ENCODE results near the gene SLC5A4.
"Not testable (repeated sequence)": the region's sequence is repeated elsewhere in the genome, so short reads cannot be mapped to it uniquely, and the experiment has no call there.

The SLC5A4 gene

DNA sequence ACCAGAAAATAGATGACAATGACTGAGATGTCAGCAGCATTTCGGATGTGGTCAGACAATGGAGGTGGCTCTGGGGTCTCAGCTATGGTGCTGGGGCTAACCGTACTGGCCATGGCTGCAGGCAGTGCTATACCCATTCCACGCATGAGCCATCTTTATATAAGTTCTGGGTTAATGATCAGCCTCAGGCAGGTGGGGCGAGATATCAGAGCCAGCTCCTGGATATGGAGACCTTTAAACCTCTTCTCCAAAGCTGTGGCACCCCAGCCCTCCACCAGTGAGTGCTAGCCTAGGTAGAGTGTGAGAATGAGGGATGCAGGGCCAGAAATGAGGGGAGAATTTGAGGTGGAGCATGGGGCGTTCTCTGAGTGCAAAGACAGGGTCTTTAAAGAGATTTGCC lies at the start of gene SLC5A4:
SLC5A4 (minus strand) TSS at position 131 of the 400 bp plus-strand sequence; CDS start at position 113, 18 bp downstream.
- DNase-seq (ENCODE audit: low spot score), result no peak

DNA sequence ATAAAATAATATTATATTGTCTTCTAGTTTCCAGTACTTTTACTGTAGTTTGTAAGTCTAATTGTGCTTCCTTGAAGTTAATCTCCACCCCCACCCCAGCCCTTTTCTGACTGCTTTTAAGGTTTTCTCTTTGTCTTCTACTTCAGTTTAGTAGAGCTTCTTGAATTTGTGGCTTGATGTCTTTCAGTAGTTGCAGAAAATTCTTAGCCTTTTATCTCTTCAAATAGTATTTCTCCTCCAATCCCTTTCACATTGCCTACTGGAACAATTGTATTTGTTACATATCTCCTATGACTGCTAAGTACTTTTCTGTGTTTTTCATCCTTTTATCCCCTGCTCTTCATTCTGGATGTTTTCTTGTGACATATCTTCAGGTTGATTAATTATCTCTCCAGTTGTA lies 38.8 kb upstream of the SLC5A4 start:
- not testable (repeated sequence) for DNase-seq (ENCODE audit: low spot score)

DNA sequence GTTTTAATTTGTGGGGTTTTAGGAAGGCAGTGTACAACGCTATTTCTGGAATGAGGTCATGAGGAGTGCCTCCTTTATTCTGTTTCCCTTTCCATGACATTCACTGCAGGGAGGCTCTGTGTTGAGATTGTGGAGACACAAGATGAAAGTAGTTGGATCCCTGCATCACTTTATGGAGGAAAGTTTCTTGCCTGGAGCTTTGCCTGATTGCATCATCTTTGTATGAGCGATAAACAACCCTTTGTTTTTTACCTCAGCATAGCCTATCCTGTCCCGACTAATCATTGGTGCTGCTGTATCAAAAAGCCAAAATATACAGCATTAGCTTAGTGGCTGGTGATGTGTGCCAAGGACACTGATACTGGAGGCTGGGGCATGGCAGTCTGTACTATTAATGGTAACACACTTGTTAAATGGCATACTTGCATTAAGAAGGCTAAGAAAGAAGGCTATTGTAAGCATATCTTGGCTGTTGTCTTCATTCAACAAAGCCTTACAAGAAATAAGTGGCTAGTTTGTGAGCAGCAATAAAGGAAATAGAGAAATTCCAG lies 31.2 kb upstream of the SLC5A4 start:
- no peak for DNase-seq (ENCODE audit: low spot score)

DNA sequence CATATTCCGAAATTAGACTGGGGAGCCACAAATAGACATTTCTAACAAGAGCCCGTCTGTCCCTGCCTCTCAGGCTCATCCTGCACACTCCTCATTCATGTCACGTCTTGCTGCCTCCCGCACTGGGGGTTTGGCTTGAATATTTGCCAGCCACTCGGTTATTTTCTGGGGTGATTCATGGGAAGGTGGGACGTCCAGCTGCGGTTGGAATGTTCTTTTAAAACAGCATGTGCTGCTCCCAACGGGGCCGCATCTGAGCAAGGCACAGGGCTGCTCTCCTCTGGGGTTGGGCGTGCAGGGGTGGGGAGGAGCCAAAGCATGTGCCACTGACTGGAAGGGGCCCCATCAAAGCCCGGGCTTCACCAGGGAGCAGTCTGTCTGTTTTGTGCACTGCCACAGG lies 25.9 kb upstream of the SLC5A4 start:
- peak; percentile 27 for DNase-seq (ENCODE audit: low spot score)

DNA sequence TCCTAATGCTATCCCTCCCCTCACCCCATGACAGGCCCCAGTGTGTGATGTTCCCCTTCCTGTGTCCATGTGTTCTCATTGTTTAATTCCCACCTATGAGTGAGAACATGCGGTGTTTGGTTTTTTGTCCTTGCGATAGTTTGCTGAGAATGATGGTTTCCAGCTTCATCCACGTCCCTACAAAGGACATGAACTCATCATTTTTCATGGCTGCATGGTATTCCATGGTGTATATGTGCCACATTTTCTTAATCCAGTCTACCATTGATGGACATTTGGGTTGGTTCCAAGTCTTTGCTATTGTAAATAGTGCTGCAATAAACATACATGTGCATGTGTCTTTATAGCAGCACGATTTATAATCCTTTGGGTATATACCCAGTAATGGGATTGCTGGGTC lies 20.2 kb upstream of the SLC5A4 start:
- DNase-seq (ENCODE audit: low spot score), result not testable (repeated sequence)

DNA sequence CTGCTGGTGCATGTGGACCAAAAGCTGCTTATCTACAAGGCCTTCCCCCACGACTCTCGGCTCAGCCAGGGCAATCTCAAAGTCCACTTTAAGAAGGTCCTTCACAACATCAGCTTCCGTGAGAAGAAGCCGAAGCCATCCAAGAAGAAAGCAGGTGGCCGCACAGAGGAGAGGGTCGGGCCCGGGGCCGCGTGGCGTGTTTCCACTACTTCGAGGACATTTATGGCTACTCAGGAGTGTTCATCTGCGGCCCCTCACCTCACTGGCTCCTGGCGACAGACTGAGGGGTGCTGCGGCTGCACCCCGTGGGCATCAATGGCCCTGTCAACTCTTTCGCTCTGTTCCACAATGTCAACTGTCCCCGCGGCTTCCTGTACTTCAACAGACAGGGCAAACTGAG lies 16.2 kb upstream of the SLC5A4 start:
- no peak for DNase-seq (ENCODE audit: low spot score)

DNA sequence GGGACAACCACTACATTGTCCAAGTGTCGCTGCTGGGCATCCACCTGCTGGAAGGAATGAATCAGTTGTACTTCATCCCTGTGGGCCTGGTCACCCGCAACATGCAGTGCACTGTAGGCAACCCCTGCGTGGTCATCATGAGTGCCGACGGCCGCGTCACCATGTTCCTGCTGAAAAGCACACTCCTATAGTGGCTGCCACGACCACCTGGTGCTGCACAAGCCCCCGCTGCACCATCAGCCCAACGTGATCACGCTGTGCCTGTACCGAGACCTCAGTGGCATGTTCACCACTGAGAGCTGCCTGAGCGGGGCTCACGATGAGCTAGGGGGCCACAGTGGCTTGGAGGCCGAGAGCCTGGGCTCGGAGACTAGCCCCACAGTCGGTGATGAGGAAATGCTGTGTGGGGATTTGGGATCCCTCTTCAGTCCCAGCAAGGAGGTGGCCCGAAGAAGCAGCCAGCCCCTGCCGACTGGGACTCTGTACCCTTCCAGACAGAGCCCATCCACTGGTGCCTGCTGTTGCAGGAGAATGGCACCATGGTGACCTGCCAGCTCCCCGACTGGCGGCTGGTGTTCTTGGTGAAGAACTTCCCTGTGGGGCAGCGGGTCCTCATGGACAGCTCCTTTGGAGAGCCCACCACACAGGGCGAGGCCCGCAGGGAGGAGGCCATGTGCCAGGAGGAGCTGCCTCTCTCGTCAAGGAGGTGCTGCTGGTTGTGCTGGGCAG lies 15.7 kb upstream of the SLC5A4 start:
- no peak for DNase-seq (ENCODE audit: low spot score)

DNA sequence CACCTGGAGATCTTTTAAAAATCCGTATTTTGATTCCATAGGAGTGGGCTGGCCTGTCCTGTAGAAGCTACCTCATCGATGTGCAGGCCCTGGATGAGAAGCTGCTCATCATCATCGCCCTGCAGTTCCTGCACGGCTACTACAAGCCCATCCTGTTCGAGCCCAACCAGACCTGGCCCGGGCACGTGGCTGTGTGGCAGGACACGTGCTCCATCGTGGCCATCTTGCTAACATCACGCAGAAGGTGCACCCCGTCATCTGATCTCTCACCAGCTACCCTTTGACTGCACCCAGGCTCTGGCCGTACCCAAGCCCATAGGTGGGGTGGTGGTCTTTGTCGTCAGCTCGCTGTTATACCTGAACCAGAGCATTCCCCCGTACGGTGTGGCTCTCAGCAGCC lies 14.2 kb upstream of the SLC5A4 start:
- no peak for DNase-seq (ENCODE audit: low spot score)

DNA sequence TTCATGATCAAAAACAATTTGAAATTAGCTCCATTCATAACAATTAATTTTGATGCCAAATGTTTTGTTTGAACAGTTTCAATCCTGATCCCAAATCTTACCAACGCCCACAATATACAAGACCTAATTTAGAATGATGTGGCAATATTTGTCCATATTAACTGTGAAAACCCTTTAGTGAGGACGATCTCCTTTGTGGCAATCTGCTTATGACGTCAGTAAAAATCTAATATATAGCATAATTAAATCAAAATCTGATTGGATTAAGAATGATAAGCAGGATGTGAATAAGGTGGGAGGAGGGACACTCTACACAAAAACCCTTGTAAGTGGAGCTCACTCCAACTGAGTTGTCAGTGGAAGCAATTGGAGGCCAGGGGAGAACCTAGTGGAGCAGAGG lies 11.9 kb upstream of the SLC5A4 start:
- DNase-seq (ENCODE audit: low spot score), result no peak

DNA sequence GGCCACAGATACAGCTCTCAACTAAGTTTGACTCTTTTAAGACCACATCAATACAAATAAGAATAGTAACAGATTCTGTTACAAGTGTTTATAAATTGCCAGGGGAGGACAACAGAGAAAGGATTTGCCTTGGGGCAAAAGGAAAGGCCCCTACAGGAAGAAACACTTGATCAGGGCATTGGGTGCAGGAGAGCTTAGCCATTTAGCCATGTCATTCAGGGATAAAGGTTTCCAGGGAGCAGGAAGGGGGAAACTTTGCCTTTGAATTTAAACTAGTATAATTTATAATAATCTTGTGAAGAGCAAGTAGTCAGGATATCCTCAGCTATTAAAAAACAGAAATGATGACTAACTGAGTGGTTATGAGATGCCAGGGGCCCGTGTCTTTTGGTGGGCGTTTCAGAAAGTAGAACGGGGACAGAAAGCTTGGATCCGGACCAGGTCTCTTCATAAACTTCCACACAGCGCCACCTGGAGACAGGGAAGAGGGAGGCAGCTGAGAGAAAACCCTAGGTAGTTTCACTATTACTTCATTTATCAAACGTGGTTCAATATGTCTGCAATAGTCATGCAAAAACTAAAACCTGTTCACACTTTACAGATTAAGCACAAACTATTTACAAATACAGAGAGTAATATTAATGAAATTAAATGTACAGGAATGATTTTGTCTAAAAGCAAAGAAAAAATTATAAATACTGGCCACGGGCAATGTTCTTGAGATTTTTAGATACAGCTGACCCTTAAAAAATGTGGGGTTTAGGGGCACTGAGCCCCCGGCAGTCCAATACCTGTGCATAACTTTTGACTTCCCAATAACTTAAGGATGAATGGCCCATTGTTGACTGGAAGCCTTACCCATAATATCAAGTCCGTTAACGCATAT lies 11.0 kb upstream of the SLC5A4 start:
- DNase-seq (ENCODE audit: low spot score), result peak; percentile 71

DNA sequence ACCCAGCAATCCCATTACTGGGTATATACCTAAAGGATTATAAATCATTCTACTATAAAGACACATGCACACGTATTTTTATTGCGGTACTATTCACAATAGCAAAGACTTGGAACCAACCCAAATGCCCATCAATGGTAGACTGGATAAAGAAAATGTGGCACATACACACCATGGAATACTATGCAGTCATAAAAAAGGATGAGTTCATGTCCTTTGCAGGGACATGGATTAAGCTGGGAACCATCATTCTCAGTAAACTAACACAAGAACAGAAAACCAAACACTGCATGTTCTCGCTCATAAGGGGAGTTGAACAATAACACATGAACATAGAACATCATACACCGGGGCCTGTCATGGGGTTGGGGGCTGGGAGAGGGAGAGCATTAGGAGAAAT lies 8.5 kb upstream of the SLC5A4 start:
- DNase-seq (ENCODE audit: low spot score), result not testable (repeated sequence)

DNA sequence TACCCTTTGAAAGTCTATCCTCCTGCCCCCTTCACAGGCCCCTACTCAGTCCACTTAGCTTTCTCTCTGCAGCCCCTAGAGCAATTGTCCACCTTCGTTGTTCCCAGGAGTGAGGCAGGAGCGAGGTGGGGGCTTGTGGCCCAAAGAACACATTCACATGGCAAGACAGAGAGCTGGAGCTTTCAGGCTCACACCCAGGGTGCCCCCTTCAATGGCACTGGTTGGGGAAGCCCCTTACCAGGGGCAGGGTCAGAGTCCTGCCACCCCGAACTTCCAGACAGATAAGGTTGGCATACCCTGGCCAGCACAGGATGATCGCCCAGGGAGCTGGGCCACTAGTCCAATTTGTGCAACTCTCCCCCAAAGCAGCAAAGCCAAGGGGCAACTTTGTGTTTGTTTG lies 6.2 kb upstream of the SLC5A4 start:
- no peak for DNase-seq (ENCODE audit: low spot score)

DNA sequence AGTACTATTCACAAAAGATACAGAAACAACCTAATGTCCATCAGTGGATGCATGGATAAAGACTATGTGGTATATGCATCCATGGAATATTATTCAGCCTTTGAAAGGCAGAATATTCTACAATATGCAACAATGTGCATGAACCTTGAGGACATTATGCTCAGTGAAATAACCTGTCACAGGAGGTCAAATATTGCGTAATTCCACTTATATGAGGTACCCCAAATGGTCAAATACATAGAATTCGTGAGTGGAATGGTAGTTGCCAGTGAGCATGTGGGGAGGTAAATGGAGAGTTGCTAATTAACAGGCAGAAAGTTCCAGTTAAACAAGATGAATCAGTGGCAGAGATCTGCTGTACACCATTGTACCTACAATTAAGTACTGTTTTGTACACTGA lies 3.6 kb upstream of the SLC5A4 start:
- no peak for DNase-seq (ENCODE audit: low spot score)

DNA sequence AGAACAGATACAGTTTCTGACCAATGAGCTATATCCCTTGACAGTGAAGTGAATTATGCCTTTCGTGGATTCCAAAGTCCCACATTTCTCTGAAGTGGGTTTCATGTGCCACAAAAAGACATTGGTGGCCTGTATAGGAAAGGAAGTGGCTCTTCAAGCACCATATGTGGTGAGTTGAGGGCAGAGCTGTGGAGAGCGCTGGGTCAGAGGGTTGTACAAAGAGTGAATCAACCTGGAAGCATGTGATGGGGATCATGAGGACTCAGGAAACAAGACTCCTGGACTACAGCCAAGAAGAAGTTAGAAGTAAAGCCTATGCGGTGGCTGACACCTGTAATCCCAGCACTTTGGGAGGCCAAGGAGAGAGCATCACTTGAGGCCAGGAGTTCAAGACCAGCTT lies 579 bp upstream of the SLC5A4 start:
- no peak for DNase-seq (ENCODE audit: low spot score)

DNA sequence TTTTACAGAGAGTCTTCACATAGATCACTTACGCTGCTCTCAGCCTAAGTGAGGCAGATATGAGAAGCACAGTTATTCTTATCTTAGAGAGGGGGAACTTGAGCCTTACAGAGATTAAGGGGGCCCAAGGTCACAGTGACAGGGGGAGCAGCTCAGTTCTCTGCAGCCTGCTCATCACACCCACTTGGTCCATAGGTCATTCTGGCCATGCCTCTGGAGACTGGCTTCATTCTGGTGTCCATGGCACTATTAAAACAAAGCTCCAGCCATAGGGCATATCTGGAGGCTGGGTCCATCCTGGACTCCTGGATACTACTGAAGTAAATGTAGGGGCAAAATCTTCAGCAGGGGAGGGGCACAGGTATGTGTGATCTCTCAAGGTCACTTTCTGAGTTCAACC lies 5.9 kb downstream of the SLC5A4 start:
- no peak for DNase-seq (ENCODE audit: low spot score)

DNA sequence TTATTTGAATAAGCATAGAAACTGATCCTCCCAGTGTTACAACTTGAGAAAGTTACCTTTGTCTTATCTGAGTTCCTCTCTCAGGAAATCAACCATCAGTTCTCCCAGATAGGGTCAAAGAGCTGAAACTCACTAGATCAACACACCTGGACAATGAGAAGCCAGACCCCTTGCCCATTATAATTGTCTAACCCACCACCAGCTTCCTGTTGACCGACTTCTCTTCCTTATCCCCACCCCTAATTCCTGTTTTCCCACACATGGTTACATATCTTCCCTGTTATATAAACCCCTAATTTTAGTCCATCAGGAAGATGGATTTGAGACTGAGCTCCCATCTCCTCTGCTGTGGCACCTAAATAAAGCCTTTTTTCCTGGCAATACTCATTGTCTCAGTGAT lies 6.9 kb downstream of the SLC5A4 start:
- no peak for DNase-seq (ENCODE audit: low spot score)

DNA sequence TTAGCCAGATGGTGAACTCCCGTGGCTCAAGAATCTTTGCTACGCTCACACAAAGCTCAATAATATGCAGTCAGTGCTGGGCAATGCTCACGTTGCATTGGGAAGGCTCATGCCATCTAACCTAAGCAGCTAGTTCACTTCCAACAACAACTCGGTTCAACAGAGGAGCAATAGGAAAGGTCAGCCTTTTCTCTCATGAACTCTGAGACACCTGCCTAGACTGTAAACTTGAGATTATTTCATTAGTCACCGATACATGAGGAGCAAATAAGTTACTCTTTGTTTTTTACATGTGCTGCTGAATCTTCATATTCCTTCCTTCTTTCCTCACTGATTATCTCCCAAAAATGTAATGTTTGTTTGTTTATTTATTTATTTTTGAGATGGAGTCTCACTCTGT lies 9.0 kb downstream of the SLC5A4 start:
- DNase-seq (ENCODE audit: low spot score), result no peak

DNA sequence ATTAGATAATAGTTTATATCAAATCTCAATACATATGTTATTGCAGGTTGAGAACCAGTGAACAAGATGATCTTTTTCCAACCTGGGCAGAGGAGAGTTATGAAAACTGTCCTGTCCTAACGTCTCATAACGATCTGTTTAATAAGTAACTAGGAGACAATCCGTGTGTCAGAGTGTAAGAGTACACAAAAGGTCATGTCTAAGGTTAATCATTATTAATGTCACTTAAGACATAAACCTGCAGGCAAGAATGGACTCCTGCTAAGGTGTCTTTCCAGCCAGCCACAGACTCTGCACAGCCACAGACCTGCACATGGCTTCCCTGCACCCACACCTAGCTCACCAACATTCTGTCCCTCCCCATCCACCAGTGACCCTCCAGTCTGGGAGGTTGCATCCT lies 10.1 kb downstream of the SLC5A4 start:
- DNase-seq (ENCODE audit: low spot score), result no peak

DNA sequence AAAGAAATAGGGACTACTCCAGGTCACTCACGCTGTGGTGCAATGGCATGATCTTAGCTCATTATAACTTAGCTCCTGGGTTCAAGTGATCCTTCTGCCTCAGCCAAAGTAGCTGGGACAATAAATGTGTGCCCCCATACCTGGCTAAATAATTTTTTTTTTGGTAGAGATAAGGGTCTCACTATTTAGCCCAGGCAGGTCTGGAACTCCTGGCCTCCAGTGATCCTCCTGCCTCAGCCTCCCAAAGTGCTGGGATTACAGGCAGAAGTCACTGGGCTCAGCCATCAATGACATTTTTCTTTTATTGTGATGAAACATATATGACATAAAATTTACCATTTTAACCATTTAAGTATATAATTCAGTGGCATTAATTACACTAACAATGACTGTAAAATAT lies 10.6 kb downstream of the SLC5A4 start:
- no peak for DNase-seq (ENCODE audit: low spot score)

DNA sequence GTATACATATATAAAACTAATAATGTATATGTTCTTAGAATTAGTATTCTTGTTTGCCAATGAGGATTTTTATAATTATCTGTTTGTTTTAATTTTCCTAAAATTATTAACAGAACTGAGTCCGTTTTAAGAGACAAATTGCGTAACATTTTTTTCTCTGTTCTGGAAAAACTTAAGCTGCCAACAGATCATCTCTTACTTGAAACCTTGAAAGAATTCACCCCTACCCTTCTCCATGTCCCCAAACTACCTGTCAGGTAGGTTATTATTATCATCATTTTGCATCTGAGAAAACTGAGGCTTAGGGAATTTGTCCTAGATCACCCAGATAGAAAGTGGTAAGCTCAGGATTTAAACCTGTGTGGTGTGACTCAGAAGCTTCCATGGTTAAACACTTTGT lies 14.7 kb downstream of the SLC5A4 start:
- no peak for DNase-seq (ENCODE audit: low spot score)

DNA sequence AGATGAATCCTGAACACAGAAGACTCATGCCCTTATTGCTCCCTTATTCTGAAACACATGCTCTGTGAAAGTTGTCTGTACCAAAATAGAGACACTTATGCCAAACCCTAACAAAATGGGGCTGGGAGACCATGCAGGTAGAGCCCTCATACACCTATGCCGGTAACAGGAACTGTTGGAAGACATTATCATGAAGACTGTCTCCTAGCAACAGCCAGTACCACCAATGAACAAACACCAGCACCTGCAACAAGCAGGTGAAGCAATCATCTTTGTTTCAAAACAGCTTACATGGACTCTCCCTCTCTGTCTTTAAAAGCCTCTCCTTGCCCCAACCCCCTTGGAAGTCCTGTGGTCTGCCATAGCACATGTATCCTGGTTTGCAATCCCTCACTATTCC lies 17.2 kb downstream of the SLC5A4 start:
- DNase-seq (ENCODE audit: low spot score), result no peak

DNA sequence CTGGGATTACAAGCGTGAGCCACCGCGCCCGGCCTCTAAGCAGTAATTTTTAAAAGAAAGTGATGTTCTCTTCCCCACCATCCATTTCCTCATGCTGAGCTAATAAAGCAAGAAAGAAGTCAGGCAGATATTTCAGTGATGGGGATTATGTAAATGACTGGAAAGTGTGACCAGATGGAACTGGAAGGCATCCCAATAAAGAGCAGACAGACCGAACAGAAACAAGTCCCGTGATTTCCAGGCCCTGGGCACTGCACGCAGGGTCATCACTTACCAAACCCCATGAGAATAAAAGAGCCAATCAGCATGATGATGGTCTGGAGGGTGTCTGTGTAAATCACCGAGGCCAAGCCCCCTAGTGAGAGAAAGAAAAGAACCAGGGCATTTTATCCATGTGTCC lies 18.2 kb downstream of the SLC5A4 start:
- peak; percentile 35 for DNase-seq (ENCODE audit: low spot score)

DNA sequence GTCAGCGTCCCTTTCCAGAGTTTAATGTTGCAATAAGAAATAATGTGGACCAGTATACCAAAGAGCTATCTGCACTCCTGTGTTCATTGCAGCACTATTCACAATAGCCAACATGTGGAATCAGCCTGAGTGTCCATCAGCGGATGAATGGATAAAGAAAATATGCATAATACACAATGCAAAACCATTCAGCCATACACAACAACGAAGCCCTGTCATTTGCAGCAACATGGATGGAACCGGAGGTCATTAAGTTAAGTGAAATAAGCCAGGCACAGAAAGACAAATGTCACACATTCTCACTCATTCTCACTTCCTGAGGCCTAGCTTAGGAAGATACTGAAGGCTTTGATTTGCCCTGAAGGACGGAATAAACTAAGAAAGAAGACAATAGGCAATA lies 22.1 kb downstream of the SLC5A4 start:
- no peak for DNase-seq (ENCODE audit: low spot score)
